T-helper 1 cell (primary cell): Measurements from ENCODE around the gene CHSY1.

Source experiments
- DNase-seq, 5 donors: peaks; one replicate each; pipeline ENCODE4 v3.0.0-alpha.2; 2012 to 2020

The CHSY1 gene

GRCh38 chr15:101185770-101186169, 66.1 kb downstream of the CHSY1 start:
- DNase-seq, result no peak

GRCh38 chr15:101185336-101185735, 66.5 kb downstream of the CHSY1 start:
- DNase-seq, result no peak

GRCh38 chr15:101184830-101185229, 67.0 kb downstream of the CHSY1 start:
- DNase-seq, result no peak

GRCh38 chr15:101183931-101184305, 67.9 kb downstream of the CHSY1 start:
- DNase-seq, result no peak

- no peak for DNase-seq
Observed at GRCh38 chr15:101183226-101183930, 68.5 kb downstream of the CHSY1 start.

- DNase-seq, result no peak
Observed at GRCh38 chr15:101182215-101182614, 69.6 kb downstream of the CHSY1 start.

GRCh38 chr15:101181349-101181748, 70.5 kb downstream of the CHSY1 start:
- no peak for DNase-seq

GRCh38 chr15:101180620-101181307, 71.1 kb downstream of the CHSY1 start:
- no peak for DNase-seq

- no peak for DNase-seq
Observed at GRCh38 chr15:101179341-101180153, 72.3 kb downstream of the CHSY1 start.

- DNase-seq, result no peak
Observed at GRCh38 chr15:101178931-101179330, 72.9 kb downstream of the CHSY1 start.

- no peak for DNase-seq
Observed at GRCh38 chr15:101178479-101178878, 73.4 kb downstream of the CHSY1 start.

- no peak for DNase-seq
Observed at GRCh38 chr15:101177866-101178265, 74.0 kb downstream of the CHSY1 start.

- no peak for DNase-seq
Observed at GRCh38 chr15:101176625-101177024, 75.2 kb downstream of the CHSY1 start.

- DNase-seq, result no peak
Observed at GRCh38 chr15:101175401-101175800, 76.4 kb downstream of the CHSY1 start.

- no peak for DNase-seq
Observed at GRCh38 chr15:101174152-101174920, 77.5 kb downstream of the CHSY1 start.

GRCh38 chr15:101173233-101174119, 78.4 kb downstream of the CHSY1 start:
- DNase-seq, result no peak

GRCh38 chr15:101172501-101173071, 79.3 kb downstream of the CHSY1 start:
- no peak for DNase-seq

GRCh38 chr15:101171954-101172353, 79.9 kb downstream of the CHSY1 start:
- DNase-seq, result no peak

- no peak for DNase-seq
Observed at GRCh38 chr15:101170568-101171350, 81.1 kb downstream of the CHSY1 start.

GRCh38 chr15:101169495-101170071, 82.3 kb downstream of the CHSY1 start:
- no peak for DNase-seq
